Stimulated activated CD4-positive, alpha-beta T cell treated with anti-CD3 and anti-CD28 coated beads, Interleukin-4, amount 100 ng/mL, for 4 hours (primary cell): Measurements from ENCODE around the gene CDH13.

Experiments used
- DNase-seq, 2 experiments: peaks; one replicate each; pipeline ENCODE4 v3.0.0-alpha.2; 2020

CDH13 gene

DNA sequence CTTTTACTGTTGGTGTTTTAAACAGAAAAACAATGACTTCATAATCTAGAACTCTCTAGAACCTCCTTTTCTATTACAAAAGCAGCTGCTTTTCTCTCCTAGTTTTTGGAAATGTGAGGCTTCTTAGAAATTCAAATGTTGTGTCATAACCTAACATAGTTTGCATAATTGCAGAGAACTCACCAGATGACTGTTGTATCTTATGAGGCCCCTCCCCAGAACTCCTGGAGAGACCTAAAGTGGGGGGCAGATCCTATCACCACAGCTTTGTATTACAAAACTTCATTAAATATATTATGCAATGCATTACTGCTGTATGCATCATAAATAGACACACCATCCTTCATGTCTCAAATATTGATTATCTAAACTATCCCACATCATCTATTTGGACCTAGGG lies 642.3 kb downstream of the CDH13 start:
- DNase-seq = no peak

DNA sequence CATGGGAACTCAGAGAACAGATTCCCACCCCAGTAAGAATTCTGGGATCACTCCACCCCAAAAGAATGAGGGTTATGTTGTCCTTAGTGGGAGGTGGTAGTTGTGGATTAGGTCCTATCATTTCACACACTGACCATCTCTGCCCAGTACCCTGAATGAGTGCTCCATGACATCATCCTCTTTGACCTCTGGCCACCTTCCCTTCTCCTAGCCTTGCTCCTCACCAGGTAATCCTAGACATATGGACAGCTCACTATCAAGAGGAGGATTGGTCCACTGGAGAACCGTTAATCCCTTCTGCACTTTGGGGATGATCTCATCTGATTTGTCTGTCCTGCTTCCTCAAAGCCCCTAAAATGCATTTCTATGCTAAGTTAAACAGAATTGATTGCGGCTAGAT lies 642.8 kb downstream of the CDH13 start:
- no peak for DNase-seq

DNA sequence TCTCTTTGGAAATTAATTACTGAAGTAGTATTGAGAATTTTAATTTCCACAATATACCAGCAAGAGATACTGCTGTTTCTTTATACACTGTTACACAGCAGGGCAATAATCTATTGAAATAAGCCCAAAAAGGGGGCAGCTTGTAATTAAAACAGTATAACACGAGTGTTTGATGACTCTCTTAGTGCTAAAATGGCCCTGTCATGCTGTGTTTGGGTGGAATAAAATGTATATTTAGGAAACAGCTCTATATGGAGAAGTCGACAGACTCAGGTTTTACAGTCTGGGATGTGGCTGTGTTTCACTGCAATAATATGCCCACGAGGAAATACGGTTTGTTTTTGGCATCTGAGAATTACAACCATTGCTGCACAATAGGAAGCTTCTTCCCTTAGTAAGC lies 643.3 kb downstream of the CDH13 start:
- DNase-seq = no peak

DNA sequence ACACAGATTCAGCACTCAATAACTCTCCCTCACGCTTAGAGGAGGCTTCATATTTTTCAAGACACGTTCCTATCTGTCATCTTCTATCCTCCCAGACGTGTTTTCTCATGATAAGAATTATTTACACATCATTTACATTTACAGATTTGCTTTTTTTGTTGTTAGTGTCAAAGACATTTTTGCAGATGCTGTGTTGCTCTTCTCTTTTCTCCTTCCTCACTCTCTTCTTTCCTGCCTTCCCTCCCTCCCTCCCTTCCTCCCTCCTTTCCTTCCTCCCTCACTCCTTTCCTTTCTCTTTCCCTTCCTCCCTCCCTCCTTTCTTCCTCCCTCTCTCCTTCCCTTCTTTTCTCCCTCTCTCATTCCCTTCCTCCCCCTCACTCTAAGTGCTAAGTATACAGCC lies 643.9 kb downstream of the CDH13 start:
- no peak for DNase-seq

- no peak for DNase-seq
These were observed 644.4 kb downstream of the CDH13 start for GRCh38 chr16:83271123-83271522.

DNA sequence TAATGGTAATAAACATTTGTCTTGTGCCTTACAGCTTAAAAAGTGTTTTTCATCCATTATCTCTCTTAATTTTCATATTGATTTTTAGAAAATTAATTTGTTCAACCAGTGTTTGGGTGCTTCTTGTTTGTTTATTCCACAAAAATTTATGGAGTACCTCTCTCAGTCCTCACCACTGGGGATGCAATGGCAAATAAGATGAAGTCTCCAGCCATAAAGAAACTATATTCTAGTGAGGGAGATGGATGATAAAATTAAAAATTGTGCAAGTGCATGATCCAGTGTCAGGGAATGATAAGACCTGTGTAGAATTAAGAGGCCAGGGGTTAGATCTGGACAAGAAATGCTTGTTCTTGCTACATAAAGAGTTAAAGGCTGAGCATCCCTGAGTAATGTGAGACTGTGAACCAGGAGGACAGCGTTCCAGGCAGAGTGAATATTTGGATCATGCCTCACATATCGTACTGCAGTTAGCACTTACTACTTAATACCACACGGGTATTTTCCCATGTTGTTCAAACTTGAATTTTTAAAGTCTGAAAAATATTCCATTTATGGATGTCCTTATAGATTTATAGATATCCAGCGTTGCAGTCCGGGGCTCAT lies 645.3 kb downstream of the CDH13 start:
- no peak for DNase-seq

- DNase-seq = no peak
These were observed 646.1 kb downstream of the CDH13 start for GRCh38 chr16:83272843-83273242.

- no peak for DNase-seq
These were observed 646.9 kb downstream of the CDH13 start for GRCh38 chr16:83273504-83274173.

DNA sequence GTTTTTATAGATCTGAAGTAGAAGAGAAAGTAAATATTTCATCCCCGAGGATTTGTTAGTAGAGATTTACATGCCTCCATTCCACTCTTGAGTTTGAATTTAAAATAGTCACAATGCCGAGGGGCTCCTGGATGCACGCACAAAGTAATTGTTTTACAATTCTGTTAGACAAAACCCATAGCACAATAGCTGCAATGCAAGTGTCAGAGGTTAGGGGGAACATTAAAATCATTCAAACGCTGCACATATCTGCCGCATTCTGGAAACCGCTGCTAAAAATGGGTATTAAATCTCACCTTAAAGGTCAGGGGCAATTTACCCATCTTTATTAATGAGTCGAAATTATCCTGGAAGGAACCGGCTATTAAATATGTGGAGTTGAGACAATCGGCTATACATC lies 652.5 kb downstream of the CDH13 start:
- DNase-seq = no peak

DNA sequence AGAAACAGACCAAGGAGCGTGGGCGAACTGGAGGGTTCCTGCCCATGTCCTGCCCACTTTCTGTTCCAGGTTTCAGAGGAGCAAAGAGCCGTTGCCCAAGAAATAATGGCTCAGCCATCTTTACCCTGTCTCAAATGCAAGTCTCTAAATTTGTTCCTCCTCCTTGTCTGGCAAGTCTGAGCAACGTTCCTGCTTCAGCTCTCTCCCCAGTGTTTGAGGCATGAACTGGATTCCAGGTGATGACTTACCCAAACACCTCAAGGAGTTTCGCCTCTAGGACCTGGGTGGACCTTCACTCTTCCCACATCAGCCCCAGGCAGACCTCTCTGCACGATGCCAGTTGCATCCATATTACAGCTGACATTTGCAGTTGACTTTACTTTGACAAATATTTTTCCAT lies 659.2 kb downstream of the CDH13 start:
- DNase-seq = no peak

DNA sequence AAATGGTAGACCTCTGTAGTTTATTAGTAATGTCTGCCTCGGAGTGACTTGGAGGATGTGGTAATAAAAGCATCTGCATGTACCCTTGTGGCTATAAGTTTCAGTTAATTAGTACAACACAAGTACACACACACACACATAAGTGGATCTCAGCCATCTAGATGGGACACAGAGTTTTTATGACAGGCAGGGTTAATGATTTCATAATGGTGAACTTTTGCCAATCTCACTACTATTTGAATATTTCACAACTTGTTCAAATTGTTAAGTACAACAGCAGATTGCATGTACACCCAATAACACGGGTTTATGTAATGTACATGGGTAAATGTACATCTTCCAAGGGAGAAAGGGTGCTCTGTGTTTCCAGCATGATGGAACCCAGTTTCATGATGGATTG lies 669.7 kb downstream of the CDH13 start:
- DNase-seq = no peak

DNA sequence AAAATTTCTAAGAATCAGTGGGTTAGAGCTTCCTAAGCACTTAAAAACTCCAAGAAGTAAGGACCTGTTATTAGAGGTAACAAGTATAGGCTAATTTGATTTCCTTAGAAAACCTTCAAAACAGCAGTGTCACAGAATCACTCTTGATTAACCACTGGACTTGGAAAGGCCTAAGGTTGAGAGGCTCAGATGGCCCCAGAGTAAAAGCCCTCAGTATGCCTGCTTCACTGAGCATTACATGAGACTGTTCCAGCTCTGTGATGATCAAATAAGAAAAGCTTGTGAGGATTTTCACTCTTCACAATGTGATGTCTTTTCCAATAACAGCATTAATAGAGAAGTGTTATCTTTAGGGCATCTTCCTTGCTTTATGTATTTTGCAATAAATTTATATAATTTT lies 671.8 kb downstream of the CDH13 start:
- no peak for DNase-seq

DNA sequence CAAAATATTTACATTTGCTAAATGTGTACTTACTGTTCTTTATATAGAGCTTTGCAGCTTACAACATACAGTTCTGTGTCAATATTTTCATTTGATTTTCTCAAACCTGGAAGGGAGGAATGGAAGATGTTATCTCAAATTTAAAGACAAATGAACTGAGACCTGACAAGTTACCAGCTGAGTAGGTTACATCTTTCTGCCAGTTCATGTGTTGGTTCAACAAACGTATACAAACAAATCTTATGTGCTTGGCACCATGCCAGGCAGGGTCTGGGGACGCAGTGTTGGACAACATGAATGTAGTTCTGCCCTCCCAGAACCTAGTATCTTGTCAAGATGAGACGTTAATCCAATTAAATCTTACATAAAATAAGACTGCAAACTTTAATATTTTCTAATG lies 673.6 kb downstream of the CDH13 start:
- DNase-seq = no peak

GRCh38 chr16:83301971-83302370 lies 675.2 kb downstream of the CDH13 start:
- DNase-seq = no peak

GRCh38 chr16:83302853-83303252 lies 676.1 kb downstream of the CDH13 start:
- DNase-seq = no peak

DNA sequence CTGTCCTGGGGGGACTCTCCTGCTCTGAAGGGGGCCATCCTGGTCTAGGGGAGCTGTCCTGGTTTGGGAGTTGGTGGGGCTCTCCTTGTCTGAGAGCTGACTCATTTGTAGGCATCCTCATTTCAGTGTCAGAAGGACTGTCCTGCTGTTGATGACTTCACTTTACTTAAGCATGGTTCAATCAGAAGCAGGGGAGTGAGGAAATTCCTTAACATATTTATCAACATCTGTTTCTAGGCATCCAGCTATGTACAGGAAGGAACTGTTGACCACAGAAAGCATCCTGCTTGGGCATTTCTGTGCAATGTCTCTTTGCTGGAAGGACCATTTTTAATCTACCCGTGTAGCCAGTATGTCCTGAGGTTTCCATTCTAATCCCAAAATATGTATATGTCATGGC lies 678.3 kb downstream of the CDH13 start:
- DNase-seq = no peak

GRCh38 chr16:83306961-83307593 lies 680.3 kb downstream of the CDH13 start:
- DNase-seq = no peak

DNA sequence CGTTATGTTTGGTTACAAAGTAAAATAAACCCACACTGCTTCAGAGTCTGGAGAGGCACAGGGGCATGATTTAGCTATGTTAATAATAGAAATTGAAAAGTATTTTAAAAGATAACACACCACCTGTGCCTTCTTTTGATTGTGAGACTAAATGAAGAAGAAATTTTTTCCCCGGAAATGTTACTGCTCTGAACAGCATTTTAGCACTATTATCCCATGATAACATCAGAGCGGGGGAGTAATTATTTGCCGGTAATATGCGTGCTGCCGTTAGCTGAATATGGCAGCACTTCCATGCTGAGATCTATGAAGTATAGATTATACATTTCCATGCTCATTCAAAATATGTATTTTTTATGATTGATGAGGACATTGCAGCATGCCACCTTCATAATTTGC lies 680.8 kb downstream of the CDH13 start:
- no peak for DNase-seq

- DNase-seq = no peak
These were observed 681.6 kb downstream of the CDH13 start for GRCh38 chr16:83308414-83308813.

DNA sequence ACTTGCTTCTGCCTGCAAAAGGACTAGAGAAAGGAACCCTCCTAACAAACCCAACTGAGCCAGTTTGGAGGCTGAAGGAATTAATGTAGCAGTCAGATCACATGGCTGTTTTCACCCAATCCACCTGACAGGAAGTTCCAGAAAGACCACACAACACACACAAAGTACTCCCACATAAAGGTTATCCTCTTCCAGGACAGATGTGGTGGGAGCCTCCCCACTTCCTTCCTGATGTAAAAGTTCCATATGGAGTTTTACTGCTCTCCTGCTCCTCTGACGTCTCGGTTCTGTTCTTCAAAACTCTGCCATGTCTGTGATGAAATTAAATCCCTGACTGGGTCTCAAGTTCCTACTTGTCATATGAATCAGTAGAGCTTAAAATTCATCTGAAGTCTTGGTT lies 684.0 kb downstream of the CDH13 start:
- DNase-seq = no peak

DNA sequence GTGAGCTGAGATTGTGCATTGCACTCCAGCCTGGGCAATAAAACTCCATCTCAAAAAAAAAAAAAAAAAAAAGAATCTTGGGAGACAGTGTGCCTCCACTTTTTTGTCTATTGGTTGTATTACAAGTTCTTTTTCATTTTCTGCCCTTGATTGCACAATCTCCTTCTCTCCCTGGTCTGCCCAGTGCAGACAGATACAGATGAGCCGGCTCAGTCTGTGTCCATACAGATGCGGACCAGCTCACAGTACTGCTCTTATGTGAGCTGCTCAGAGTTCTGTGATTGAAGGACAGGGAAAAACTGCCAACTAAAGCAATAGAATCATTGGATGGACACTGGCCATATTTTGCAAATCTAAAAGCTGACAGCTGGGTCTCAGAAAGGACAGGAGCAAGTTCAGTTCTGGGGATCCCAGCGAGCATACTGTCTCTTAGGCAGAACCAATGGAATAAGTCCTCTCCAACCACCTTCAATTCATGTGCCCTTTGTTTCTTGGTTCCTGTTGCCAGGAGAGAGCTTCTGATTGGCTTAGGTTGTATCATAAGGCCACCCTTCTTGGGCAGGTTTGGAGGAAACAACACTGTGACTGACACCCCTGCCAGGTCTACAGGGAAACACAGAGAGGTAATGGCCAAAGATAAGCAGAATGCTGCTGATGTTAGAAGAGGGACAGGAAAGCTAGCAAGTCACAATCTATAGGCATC lies 685.4 kb downstream of the CDH13 start:
- no peak for DNase-seq

- no peak for DNase-seq
These were observed 686.0 kb downstream of the CDH13 start for GRCh38 chr16:83312718-83313245.

- DNase-seq = no peak
These were observed 688.5 kb downstream of the CDH13 start for GRCh38 chr16:83315271-83315670.

DNA sequence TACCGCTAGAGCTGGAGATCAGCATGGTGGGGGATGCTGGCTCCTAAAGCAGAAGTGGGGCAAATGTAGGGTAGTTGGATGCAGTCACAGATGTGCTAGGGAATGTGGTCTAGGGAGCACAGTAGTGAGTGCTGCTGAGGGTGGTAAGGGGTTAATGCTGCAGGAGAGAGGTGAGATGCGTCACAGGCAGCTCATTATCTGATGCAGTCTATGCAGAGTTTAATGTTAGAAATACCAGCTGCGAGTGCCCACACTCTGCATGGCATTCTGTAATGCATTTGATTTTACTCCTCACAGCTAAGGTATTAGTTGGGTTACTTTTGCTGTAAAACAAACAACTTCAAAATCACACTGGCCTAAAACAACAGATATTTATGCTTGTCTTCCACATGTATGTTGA lies 689.7 kb downstream of the CDH13 start:
- DNase-seq = no peak
